Liver (tissue), 9 donors: ENCODE data around the gene DVL1. TPM values are rescaled to one million over a fixed set of nuclear protein-coding genes. Genes with fewer than 3 reads are reported as not detected.

ENCODE experiments used
- DNase-seq: peaks from one replicate; pipeline ENCODE4 v3.0.0-alpha.2; 2017; ENCODE audit warnings: low spot score
- H3K27ac ChIP-seq, 2 donors: one replicate each; pipeline ENCODE4 v1.7.0; 2013; ENCODE audit warnings: inconsistent platforms in 2 of 2, low read length in 2 of 2, control low read depth in 1 of 2, low read depth in 1 of 2, mild to moderate bottlenecking in 1 of 2
- H3K27me3 ChIP-seq, 4 donors: one replicate each; pipeline versions ENCODE4 v1.6.1 to v1.7.0; 2013; ENCODE audit warnings: low read length in 3 of 4, inconsistent platforms in 1 of 4, mild to moderate bottlenecking in 1 of 4, moderate library complexity in 1 of 4; ENCODE audit not compliant: control insufficient read depth in 4 of 4, insufficient read depth in 4 of 4
- H3K36me3 ChIP-seq, 4 donors: one replicate each; pipeline versions ENCODE4 v1.6.1 to v1.7.0; 2013; ENCODE audit warnings: low read length in 3 of 4, mild to moderate bottlenecking in 3 of 4, low read depth in 1 of 4, moderate library complexity in 1 of 4; ENCODE audit not compliant: control insufficient read depth in 4 of 4, insufficient read depth in 3 of 4
- H3K4me1 ChIP-seq, 4 donors: one replicate each; pipeline versions ENCODE4 v1.6.1 to v1.7.0; 2013; ENCODE audit warnings: low read length in 3 of 4, mild to moderate bottlenecking in 3 of 4, moderate library complexity in 1 of 4; ENCODE audit not compliant: control insufficient read depth in 4 of 4, insufficient read depth in 4 of 4
- H3K4me3 ChIP-seq, 3 donors: one replicate each; pipeline versions ENCODE4 v1.6.1 to v1.7.0; 2013; ENCODE audit warnings: low read length in 3 of 3, control low read depth in 1 of 3, low read depth in 1 of 3, mild to moderate bottlenecking in 1 of 3
- H3K9ac ChIP-seq, 2 donors: one replicate each; pipeline ENCODE4 v1.7.0; 2013; ENCODE audit warnings: low read length in 2 of 2, mild to moderate bottlenecking in 2 of 2, moderate library complexity in 2 of 2, control low read depth in 1 of 2, low read depth in 1 of 2
- H3K9me3 ChIP-seq, 4 donors: one replicate each; pipeline versions ENCODE4 v1.6.1 to v1.7.0; 2013; ENCODE audit warnings: low read length in 3 of 4; ENCODE audit not compliant: control insufficient read depth in 4 of 4
- ATF3 ChIP-seq: IDR thresholded peaks from 2 replicates; pipeline ENCODE4 v1.6.1; 2016; ENCODE audit warnings: antibody characterized with exemption
- CTCF ChIP-seq: fragments of 150-350 bp; IDR thresholded peaks from 2 replicates; pipeline ENCODE4 v1.5.1; 2017; ENCODE audit warnings: improper control_type of control experiment, low read depth, low read length; ENCODE audit not compliant: missing input control
- EGR1 ChIP-seq, 2 donors: IDR thresholded peaks; 2 replicates each; pipeline ENCODE4 v1.6.1; 2016 to 2018; ENCODE audit warnings: antibody characterized with exemption in 2 of 2, low read depth in 2 of 2
- FOXA2 ChIP-seq: IDR thresholded peaks from 2 replicates; pipeline ENCODE4 v1.6.1; 2016; ENCODE audit warnings: antibody characterized with exemption
- GABPA ChIP-seq, 2 donors: IDR thresholded peaks in 1 of 2; conservative IDR thresholded peaks in 1 of 2; 2 replicates each; pipeline ENCODE4 v1.6.1; 2016; ENCODE audit warnings: antibody characterized with exemption in 2 of 2, mild to moderate bottlenecking in 1 of 2, moderate library complexity in 1 of 2
- HNF4A ChIP-seq, 2 donors: conservative IDR thresholded peaks; 2 replicates each; pipeline ENCODE4 v1.6.1; 2016; ENCODE audit warnings: antibody characterized with exemption in 2 of 2, mild to moderate bottlenecking in 2 of 2
- HNF4G ChIP-seq: IDR thresholded peaks from 2 replicates; pipeline ENCODE4 v1.6.1; 2016; ENCODE audit warnings: antibody characterized with exemption
- JUND ChIP-seq, 2 donors: IDR thresholded peaks; 2 replicates each; pipeline ENCODE4 v1.6.1; 2016; ENCODE audit warnings: antibody characterized with exemption in 2 of 2
- NR2F2 ChIP-seq: IDR thresholded peaks from 2 replicates; pipeline ENCODE4 v1.6.1; 2016; ENCODE audit warnings: antibody characterized with exemption
- RAD21 ChIP-seq, 2 donors: IDR thresholded peaks; 2 replicates each; pipeline ENCODE4 v1.6.1; 2016; ENCODE audit warnings: antibody characterized with exemption in 2 of 2, mild to moderate bottlenecking in 2 of 2
- TAF1 ChIP-seq: conservative IDR thresholded peaks from 2 replicates; pipeline ENCODE4 v1.6.1; 2016; ENCODE audit warnings: antibody characterized with exemption, mild to moderate bottlenecking
- WGBS: extraction: QIAGEN DNeasy Blood & Tissue Kit; methylation state at CpG from one replicate; pipeline ENCODE4 v1.1.7; 2013; 5-methylcytosine and 5-hydroxymethylcytosine counted together
- polyA plus RNA-seq, 2 donors: library from polyadenylated mRNA; stranded (reverse) in 1 of 2; unstranded in 1 of 2; fragments of 200-250 nt in 1 of 2; fragments of >200 nt in 1 of 2; fragmentation: Nextera tagmentation in 1 of 2; extraction: Ambion mirVana in 1 of 2; gene quantifications; one replicate each; pipeline versions ENCODE4 v1.2.1 to v1.2.3, GENCODE V29; 2013 to 2015
- total RNA-seq, 2 donors: library from RNA; depleted of rRNA; stranded (reverse); fragments of >200 nt; gene quantifications; one replicate each; pipeline ENCODE4 v1.2.3, GENCODE V29; 2014
- TF ChIP-seq, protein P1 (sequence below): IDR thresholded peaks from 2 replicates; pipeline ENCODE4 v1.6.1; 2016; ENCODE audit warnings: antibody characterized with exemption, mild to moderate bottlenecking
- donor health status: healthy.
- donor health status: healthy.
- donor health status: healthy.
- donor health status: healthy.
- donor health status: healthy.

The DVL1 gene
- total and polyA plus RNA-seq, 4 donors, result 5.7 to 41.2 (median 24.8) TPM

- Histone ChIP-seq H3K27ac (peak overlapping the region; percentile 11 to 44), H3K36me3 (no peaks in the 10 kb centered on the region), H3K27me3 (peaks cover 0 to 2% (median 0%) of the 10 kb centered on the region in 4 donors), H3K9ac (no peak overlapping the region), H3K4me3 (no peak overlapping the region), H3K4me1 (peaks cover 0 to 20% (median 4%) of the 10 kb centered on the region in 4 donors), H3K9me3 (no peaks in the 10 kb centered on the region)
- TF ChIP-seq FOXA2 (no peak), JUND (IDR thresholded peaks at IDR 0.05) (no peak), ATF3 (no peak), RAD21 (IDR thresholded peaks at IDR 0.05) (no peak), HNF4A (conservative IDR thresholded peaks at IDR 0.05) (no peak), TAF1 (no peak)
- TF ChIP-seq, protein P1, sequence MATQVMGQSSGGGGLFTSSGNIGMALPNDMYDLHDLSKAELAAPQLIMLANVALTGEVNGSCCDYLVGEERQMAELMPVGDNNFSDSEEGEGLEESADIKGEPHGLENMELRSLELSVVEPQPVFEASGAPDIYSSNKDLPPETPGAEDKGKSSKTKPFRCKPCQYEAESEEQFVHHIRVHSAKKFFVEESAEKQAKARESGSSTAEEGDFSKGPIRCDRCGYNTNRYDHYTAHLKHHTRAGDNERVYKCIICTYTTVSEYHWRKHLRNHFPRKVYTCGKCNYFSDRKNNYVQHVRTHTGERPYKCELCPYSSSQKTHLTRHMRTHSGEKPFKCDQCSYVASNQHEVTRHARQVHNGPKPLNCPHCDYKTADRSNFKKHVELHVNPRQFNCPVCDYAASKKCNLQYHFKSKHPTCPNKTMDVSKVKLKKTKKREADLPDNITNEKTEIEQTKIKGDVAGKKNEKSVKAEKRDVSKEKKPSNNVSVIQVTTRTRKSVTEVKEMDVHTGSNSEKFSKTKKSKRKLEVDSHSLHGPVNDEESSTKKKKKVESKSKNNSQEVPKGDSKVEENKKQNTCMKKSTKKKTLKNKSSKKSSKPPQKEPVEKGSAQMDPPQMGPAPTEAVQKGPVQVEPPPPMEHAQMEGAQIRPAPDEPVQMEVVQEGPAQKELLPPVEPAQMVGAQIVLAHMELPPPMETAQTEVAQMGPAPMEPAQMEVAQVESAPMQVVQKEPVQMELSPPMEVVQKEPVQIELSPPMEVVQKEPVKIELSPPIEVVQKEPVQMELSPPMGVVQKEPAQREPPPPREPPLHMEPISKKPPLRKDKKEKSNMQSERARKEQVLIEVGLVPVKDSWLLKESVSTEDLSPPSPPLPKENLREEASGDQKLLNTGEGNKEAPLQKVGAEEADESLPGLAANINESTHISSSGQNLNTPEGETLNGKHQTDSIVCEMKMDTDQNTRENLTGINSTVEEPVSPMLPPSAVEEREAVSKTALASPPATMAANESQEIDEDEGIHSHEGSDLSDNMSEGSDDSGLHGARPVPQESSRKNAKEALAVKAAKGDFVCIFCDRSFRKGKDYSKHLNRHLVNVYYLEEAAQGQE, result no peak
- no peak for DNase-seq
- WGBS, result 68% methylated on average over 26 of the region's 26 CpGs
Measured at GRCh38 chr1:1356796-1357401, 7.7 kb upstream of the DVL1 start.

GRCh38 chr1:1356166-1356795, 7.1 kb upstream of the DVL1 start:
- no peak overlapping the region for H3K9ac ChIP-seq
- no peak overlapping the region for H3K27ac ChIP-seq
- H3K36me3 ChIP-seq, result no peaks in the 10 kb centered on the region
- H3K9me3 ChIP-seq, result no peaks in the 10 kb centered on the region
- H3K27me3 ChIP-seq, result peaks cover 0 to 2% (median 0%) of the 10 kb centered on the region in 4 donors
- no peak for TF ChIP-seq FOXA2
- TF ChIP-seq CTCF, result no peak
- no peak for TF ChIP-seq EGR1 (IDR thresholded peaks at IDR 0.05; ENCODE audit: low read depth in 2 of 2)
- TF ChIP-seq, protein P1, result no peak
- TF ChIP-seq GABPA (IDR thresholded peaks at IDR 0.05 in 1 of 2, conservative IDR thresholded peaks at IDR 0.05 in 1 of 2), result no peak
- no peak for TF ChIP-seq NR2F2
- TF ChIP-seq HNF4G, result no peak
- no peak for TF ChIP-seq RAD21 (IDR thresholded peaks at IDR 0.05)
- WGBS, result 55% methylated on average over 8 of the region's 8 CpGs
- no peak for DNase-seq
- no peak overlapping the region for H3K4me3 ChIP-seq
- peaks cover 0 to 25% (median 4%) of the 10 kb centered on the region in 4 donors for H3K4me1 ChIP-seq
